Vagina (tissue), 2 donors: ENCODE results near the gene CSNK1E. TPM values are rescaled to one million over a fixed set of nuclear protein-coding genes. Genes with fewer than 3 reads are reported as not detected.

Experiments
- DNase-seq, 2 donors: peaks; one replicate each; pipeline ENCODE4 v3.0.0-alpha.2; 2017; ENCODE audit errors: extremely low spot score in 2 of 2
- H3K27ac ChIP-seq: fragments of 200-600 bp; sonication (generic); one replicate; pipeline ENCODE4 v1.5.1; 2019
- H3K27me3 ChIP-seq: fragments of 200-600 bp; sonication (generic); one replicate; pipeline ENCODE4 v1.5.1; 2019
- H3K36me3 ChIP-seq, 2 donors: fragments of 200-600 bp; sonication (generic); one replicate each; pipeline ENCODE4 v1.5.1; 2017 to 2019
- H3K4me1 ChIP-seq: fragments of 200-600 bp; sonication (generic); one replicate; pipeline ENCODE4 v1.5.1; 2019
- H3K4me3 ChIP-seq, 2 donors: fragments of 200-600 bp; sonication (generic); 1 replicate in 1 of 2; 2 replicates in 1 of 2; pipeline ENCODE4 v1.5.1; 2016 to 2019
- H3K9me3 ChIP-seq: fragments of 200-600 bp; sonication (generic); one replicate; pipeline ENCODE4 v1.5.1; 2019
- POLR2A ChIP-seq, 2 donors: fragments of 450-650 bp; IDR thresholded peaks; one replicate each; pipeline ENCODE4 v1.6.1; 2017; ENCODE audit warnings: antibody characterized with exemption in 2 of 2, mild to moderate bottlenecking in 2 of 2, moderate library complexity in 2 of 2
- POLR2AphosphoS5 ChIP-seq, 2 donors: sonication (generic); formaldehyde crosslinking; IDR thresholded peaks; one replicate each; pipeline ENCODE4 v1.9.0; 2017; ENCODE audit warnings: antibody characterized with exemption in 2 of 2, mild to moderate bottlenecking in 2 of 2, low read depth in 1 of 2; ENCODE audit not compliant: insufficient read depth in 1 of 2
- intact Hi-C: fragments of 100-400 bp; cut with DNase I; formaldehyde crosslinking; loops from one replicate; pipeline ENCODE4 v1.15.1; 2023
- total RNA-seq: library from RNA; depleted of rRNA; stranded (reverse); fragments of >200 nt; gene quantifications from one replicate; pipeline ENCODE4 v1.2.3, GENCODE V29; 2016
- TF ChIP-seq, protein P1 (sequence below), 3 experiments: fragments of 450-650 bp in 2 of 3; fragments of 200-600 bp in 1 of 3; sonication (generic) in 1 of 3; IDR thresholded peaks; one replicate each; pipeline ENCODE4 v1.5.1; 2017 to 2019; ENCODE audit warnings: antibody characterized with exemption in 3 of 3, mild to moderate bottlenecking in 2 of 3, moderate library complexity in 2 of 3

CSNK1E gene
- total RNA-seq, 1 donor from 2014 or later = 162 TPM

DNA sequence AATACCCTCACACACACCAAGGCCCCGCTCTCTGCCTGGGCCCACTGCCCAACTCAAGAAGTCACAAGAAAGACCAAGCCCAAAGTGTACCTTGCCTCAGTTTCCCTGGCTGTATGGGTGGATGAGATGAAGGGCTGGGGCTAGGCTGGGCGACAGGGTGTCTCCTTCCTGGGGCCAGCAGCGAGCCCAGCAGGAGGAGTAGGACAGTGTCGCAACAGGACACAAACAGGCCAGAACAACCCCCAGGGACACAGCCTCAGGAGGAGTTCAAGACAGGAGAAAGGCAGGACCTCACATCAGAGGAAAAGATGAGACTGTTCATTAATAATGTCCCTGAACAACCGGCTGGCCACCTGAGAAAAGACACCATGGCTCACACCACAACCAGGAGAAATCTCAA lies 13.3 kb downstream of the CSNK1E start:
- TF ChIP-seq, protein P1, sequence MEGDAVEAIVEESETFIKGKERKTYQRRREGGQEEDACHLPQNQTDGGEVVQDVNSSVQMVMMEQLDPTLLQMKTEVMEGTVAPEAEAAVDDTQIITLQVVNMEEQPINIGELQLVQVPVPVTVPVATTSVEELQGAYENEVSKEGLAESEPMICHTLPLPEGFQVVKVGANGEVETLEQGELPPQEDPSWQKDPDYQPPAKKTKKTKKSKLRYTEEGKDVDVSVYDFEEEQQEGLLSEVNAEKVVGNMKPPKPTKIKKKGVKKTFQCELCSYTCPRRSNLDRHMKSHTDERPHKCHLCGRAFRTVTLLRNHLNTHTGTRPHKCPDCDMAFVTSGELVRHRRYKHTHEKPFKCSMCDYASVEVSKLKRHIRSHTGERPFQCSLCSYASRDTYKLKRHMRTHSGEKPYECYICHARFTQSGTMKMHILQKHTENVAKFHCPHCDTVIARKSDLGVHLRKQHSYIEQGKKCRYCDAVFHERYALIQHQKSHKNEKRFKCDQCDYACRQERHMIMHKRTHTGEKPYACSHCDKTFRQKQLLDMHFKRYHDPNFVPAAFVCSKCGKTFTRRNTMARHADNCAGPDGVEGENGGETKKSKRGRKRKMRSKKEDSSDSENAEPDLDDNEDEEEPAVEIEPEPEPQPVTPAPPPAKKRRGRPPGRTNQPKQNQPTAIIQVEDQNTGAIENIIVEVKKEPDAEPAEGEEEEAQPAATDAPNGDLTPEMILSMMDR (IDR thresholded peaks at IDR 0.05) = no peak
- TF ChIP-seq POLR2AphosphoS5 (IDR thresholded peaks at IDR 0.05; ENCODE audit: insufficient read depth in 1 of 2, low read depth in 1 of 2) (no peak), POLR2A (IDR thresholded peaks at IDR 0.05) (no peak)
- H3K36me3 ChIP-seq = peaks cover 3 to 58% of the 10 kb centered on the region in 2 donors
- H3K27me3 ChIP-seq = no peaks in the 10 kb centered on the region
- H3K4me3 ChIP-seq = no peak overlapping the region
- DNase-seq = no peak
- intact Hi-C loops = loop anchor here (10.0 kb wide), 1 partner anchor 51 kb away; no protein-coding TSS in a partner anchor
- H3K4me1 ChIP-seq = peaks cover 55% of the 10 kb centered on the region
- no peaks in the 10 kb centered on the region for H3K9me3 ChIP-seq
- peak overlapping the region; percentile 21 for H3K27ac ChIP-seq

DNA sequence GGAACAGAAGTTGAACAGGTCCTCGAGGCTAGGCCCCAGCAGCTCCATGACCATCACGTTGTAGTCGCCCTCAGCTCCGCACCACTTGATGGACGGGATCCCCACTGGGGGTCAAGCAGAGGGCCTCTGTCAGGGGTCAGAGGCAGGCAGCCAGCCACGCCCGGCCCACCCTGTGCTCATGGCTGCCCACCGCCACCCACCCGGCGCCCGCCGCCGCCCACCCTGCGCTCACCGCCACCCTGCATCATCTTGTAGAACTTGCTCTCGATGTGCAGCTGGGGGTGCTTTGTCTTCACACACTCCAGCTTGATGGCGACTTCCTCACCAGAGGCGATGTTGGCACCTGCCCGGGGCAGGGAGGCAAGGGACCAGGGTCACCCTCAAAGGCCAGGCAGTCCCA lies 14.3 kb downstream of the CSNK1E start:
- no peak overlapping the region for H3K27ac ChIP-seq
- peaks cover 7 to 64% of the 10 kb centered on the region in 2 donors for H3K36me3 ChIP-seq
- no peaks in the 10 kb centered on the region for H3K9me3 ChIP-seq
- H3K4me3 ChIP-seq = no peak overlapping the region
- no peaks in the 10 kb centered on the region for H3K27me3 ChIP-seq
- TF ChIP-seq POLR2AphosphoS5 (IDR thresholded peaks at IDR 0.05; ENCODE audit: insufficient read depth in 1 of 2, low read depth in 1 of 2) = no peak
- DNase-seq = no peak
- peaks cover 48% of the 10 kb centered on the region for H3K4me1 ChIP-seq
- intact Hi-C loops = loop anchor here (10.0 kb wide), 1 partner anchor 52 kb away; no protein-coding TSS in a partner anchor

DNA sequence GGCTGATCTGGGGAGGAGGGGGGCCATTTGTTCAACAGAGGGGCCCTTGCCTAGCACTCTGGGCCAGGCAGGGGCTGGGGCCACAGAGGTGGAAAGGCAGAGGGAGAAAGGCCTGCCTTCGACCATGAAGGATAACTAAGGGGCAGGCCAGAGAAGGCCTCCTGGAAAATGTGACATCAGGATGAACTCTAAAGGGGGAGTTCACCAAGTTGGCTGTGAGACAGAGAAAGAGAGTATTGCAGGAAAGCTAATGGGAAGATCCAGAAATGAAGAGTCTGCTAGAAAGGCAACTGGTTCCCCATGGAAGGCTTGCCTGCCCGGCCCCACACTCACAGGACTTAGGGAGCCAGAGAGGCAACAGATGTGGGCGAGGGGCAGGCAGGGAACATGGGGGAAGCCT lies 16.3 kb downstream of the CSNK1E start:
- Histone ChIP-seq H3K36me3 (peaks cover 7 to 81% of the 10 kb centered on the region in 2 donors), H3K27me3 (no peaks in the 10 kb centered on the region), H3K4me3 (no peak overlapping the region), H3K27ac (no peak overlapping the region), H3K4me1 (peaks cover 30% of the 10 kb centered on the region), H3K9me3 (no peaks in the 10 kb centered on the region)
- intact Hi-C loops = loop anchor here (10.0 kb wide), 1 partner anchor 54 kb away; no protein-coding TSS in a partner anchor
- DNase-seq = no peak
- TF ChIP-seq POLR2A (IDR thresholded peaks at IDR 0.05) (no peak), POLR2AphosphoS5 (IDR thresholded peaks at IDR 0.05; ENCODE audit: insufficient read depth in 1 of 2, low read depth in 1 of 2) (no peak)
- TF ChIP-seq, protein P1 (IDR thresholded peaks at IDR 0.05) = no peak

DNA sequence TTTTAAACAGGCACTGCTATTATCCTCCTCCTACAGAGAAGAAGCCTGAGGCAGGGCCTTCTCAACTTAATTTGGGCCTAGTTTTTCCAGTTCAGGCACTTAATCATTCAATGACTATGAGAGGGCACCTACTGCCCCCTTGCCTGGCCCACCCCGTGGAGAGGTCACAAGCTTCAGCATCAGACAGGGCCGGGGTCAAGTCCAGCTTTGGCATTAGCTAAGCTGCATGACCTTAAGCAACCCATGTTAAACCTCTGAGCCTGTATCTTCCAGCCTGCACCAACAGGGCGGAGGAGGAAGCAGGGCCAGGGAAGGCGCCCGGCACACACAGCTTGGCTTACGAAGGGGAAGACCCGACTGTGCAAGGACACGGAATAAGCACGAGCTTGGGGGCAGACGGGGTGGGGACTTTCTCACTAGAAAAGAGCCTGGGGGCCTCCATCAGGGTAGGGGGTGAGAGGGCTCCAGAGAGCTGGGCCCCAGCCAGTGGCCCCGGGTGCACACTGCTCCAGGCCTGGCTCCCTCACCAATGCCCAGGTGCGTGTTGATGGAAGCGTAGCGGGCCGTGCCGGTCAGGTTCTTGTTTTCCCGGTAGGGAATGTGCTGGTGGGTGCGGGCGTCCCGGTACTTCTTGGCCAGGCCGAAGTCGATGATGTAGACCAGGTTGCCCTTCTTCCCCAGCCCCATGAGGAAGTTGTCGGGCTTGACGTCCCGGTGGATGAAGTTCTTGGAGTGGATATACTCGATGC lies 16.9 kb downstream of the CSNK1E start:
- peaks cover 24% of the 10 kb centered on the region for H3K4me1 ChIP-seq
- H3K9me3 ChIP-seq = no peaks in the 10 kb centered on the region
- no peak overlapping the region for H3K27ac ChIP-seq
- H3K27me3 ChIP-seq = no peaks in the 10 kb centered on the region
- intact Hi-C loops = loop anchor here (10.0 kb wide), 1 partner anchor 54 kb away; no protein-coding TSS in a partner anchor
- peaks cover 7 to 87% of the 10 kb centered on the region in 2 donors for H3K36me3 ChIP-seq
- H3K4me3 ChIP-seq = no peak overlapping the region
- DNase-seq = no peak
- TF ChIP-seq, protein P1 (IDR thresholded peaks at IDR 0.05) = no peak
- TF ChIP-seq POLR2A (IDR thresholded peaks at IDR 0.05) = no peak
- TF ChIP-seq POLR2AphosphoS5 (IDR thresholded peaks at IDR 0.05; ENCODE audit: insufficient read depth in 1 of 2, low read depth in 1 of 2) = no peak

DNA sequence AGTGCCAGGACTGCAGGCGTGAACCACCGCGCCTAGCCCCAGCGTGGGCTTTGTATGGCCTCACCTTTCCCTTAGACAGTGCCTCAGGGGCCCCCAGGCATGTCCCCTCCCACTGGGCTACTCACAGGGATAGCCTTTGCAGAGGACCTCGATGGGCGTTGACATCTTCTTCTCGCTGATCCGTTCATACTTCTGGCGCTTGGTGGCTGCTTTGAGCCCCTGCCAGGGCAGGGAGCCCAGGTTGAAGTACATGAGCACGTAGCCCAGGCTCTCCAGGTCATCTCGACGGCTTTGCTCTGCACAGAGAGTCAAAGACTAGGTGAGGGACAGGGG lies 17.5 kb downstream of the CSNK1E start:
- Histone ChIP-seq H3K4me1 (peaks cover 19% of the 10 kb centered on the region), H3K27ac (no peak overlapping the region), H3K4me3 (no peak overlapping the region), H3K27me3 (no peaks in the 10 kb centered on the region), H3K36me3 (peaks cover 7 to 93% of the 10 kb centered on the region in 2 donors), H3K9me3 (no peaks in the 10 kb centered on the region)
- no peak for DNase-seq
- intact Hi-C loops = loop anchor here (10.0 kb wide), 1 partner anchor 55 kb away; no protein-coding TSS in a partner anchor
- no peak for TF ChIP-seq POLR2A (IDR thresholded peaks at IDR 0.05)
- TF ChIP-seq POLR2AphosphoS5 (IDR thresholded peaks at IDR 0.05; ENCODE audit: insufficient read depth in 1 of 2, low read depth in 1 of 2) = no peak
- TF ChIP-seq, protein P1 (IDR thresholded peaks at IDR 0.05) = no peak
